GM23338 (cell line): ENCODE measurements around the gene UGT1A10. TPM values are rescaled to one million over a fixed set of nuclear protein-coding genes. Genes with fewer than 3 reads are reported as not detected.
"Not testable (repeated sequence)": the region's sequence is repeated elsewhere in the genome, so short reads cannot be mapped to it uniquely, and the experiment has no call there.

Experiments
- ATAC-seq: fragments of 200-7000 bp; cut with Tn5 transposase; 3 replicates; pipeline ENCODE4 v1.9.1; 2020
- DNase-seq: peaks from one replicate; pipeline ENCODE4 v3.0.0-alpha.2; 2015; ENCODE audit warnings: low spot score
- H2AFZ ChIP-seq: fragments of 200-600 bp; sonication (generic); 2 replicates; pipeline ENCODE4 v1.8.0; 2016; ENCODE audit warnings: antibody characterized with exemption, mild to moderate bottlenecking, moderate library complexity
- H3F3A ChIP-seq: fragments of 200-600 bp; sonication (generic); replicated peaks from 2 replicates; pipeline ENCODE4 v1.8.0; 2017; ENCODE audit warnings: antibody characterized with exemption, mixed run types, low read depth
- H3K27ac ChIP-seq: fragments of 200-600 bp; sonication (generic); 2 replicates; pipeline ENCODE4 v1.6.1; 2016; ENCODE audit warnings: low read depth
- H3K27me3 ChIP-seq: fragments of 200-600 bp; sonication (generic); 2 replicates; pipeline ENCODE4 v1.8.0; 2016; ENCODE audit warnings: mild to moderate bottlenecking, mixed run types, moderate library complexity; ENCODE audit not compliant: insufficient read depth
- H3K36me3 ChIP-seq: fragments of 200-600 bp; sonication (generic); 2 replicates; pipeline ENCODE4 v1.8.0; 2016; ENCODE audit warnings: mild to moderate bottlenecking; ENCODE audit not compliant: insufficient read depth
- H3K4me1 ChIP-seq: fragments of 200-600 bp; sonication (generic); 2 replicates; pipeline ENCODE4 v1.8.0; 2016; ENCODE audit warnings: mild to moderate bottlenecking, moderate library complexity; ENCODE audit not compliant: insufficient read depth
- H3K4me2 ChIP-seq: fragments of 200-600 bp; sonication (generic); 2 replicates; pipeline ENCODE4 v1.7.1; 2017; ENCODE audit warnings: mixed run types
- H3K4me3 ChIP-seq: fragments of 200-600 bp; sonication (generic); 2 replicates; pipeline ENCODE4 v1.6.1; 2016; ENCODE audit warnings: mixed run types
- H3K79me2 ChIP-seq: fragments of 200-600 bp; sonication (generic); replicated peaks from 2 replicates; pipeline ENCODE4 v1.8.0; 2017; ENCODE audit warnings: mild to moderate bottlenecking; ENCODE audit not compliant: insufficient read depth
- H3K9me2 ChIP-seq: fragments of 200-600 bp; sonication (generic); 2 replicates; pipeline ENCODE4 v1.8.0; 2017; ENCODE audit not compliant: insufficient read depth
- H4K20me1 ChIP-seq: fragments of 200-600 bp; sonication (generic); replicated peaks from 2 replicates; pipeline ENCODE4 v1.8.0; 2017; ENCODE audit warnings: mild to moderate bottlenecking; ENCODE audit not compliant: insufficient read depth
- H3K27ac Mint-ChIP-seq: 2 replicates; pipeline ENCODE4 v1.8.0; 2020; ENCODE audit warnings: inconsistent platforms, mild to moderate bottlenecking, moderate library complexity, mixed read lengths
- H3K27me3 Mint-ChIP-seq: 3 replicates; pipeline ENCODE4 v1.8.0; 2022; ENCODE audit warnings: low read depth, mild to moderate bottlenecking, moderate library complexity, mixed read lengths, inconsistent platforms; ENCODE audit not compliant: insufficient read depth, poor library complexity
- H3K36me3 Mint-ChIP-seq: 3 replicates; pipeline ENCODE4 v1.8.0; 2021; ENCODE audit warnings: low read depth, mild to moderate bottlenecking, inconsistent platforms, moderate library complexity, mixed read lengths
- H3K4me1 Mint-ChIP-seq: 3 replicates; pipeline ENCODE4 v1.8.0; 2020; ENCODE audit warnings: mild to moderate bottlenecking, inconsistent platforms, mixed read lengths
- H3K4me3 Mint-ChIP-seq: 3 replicates; pipeline ENCODE4 v1.8.0; 2021; ENCODE audit warnings: moderate library complexity, mild to moderate bottlenecking, inconsistent platforms, mixed read lengths
- H3K9me3 Mint-ChIP-seq: 3 replicates; pipeline ENCODE4 v1.8.0; 2020; ENCODE audit warnings: moderate library complexity, mild to moderate bottlenecking, inconsistent platforms, mixed read lengths
- CREB1 ChIP-seq: fragments of 250-450 bp; sonication (Bioruptor Pico); IDR thresholded peaks from 2 replicates; pipeline ENCODE4 v1.5.0; 2020; ENCODE audit warnings: low read depth, mild to moderate bottlenecking, moderate library complexity
- EZH2 ChIP-seq: fragments of 200-600 bp; sonication (generic); IDR thresholded peaks from one replicate; pipeline ENCODE4 v1.8.0; 2017; ENCODE audit warnings: antibody characterized with exemption, mild to moderate bottlenecking, low read depth; ENCODE audit not compliant: unreplicated experiment
- JUNB ChIP-seq: IDR thresholded peaks from one replicate; pipeline ENCODE4 v1.6.1; 2016; ENCODE audit warnings: antibody characterized with exemption; ENCODE audit not compliant: unreplicated experiment
- NANOG ChIP-seq: IDR thresholded peaks from 2 replicates; pipeline ENCODE4 v1.6.1; 2016; ENCODE audit warnings: antibody characterized with exemption, borderline replicate concordance
- POLR2AphosphoS5 ChIP-seq: IDR thresholded peaks from 2 replicates; pipeline ENCODE4 v1.6.1; 2016; ENCODE audit warnings: antibody characterized with exemption, low read depth
- STAT1 ChIP-seq: IDR thresholded peaks from one replicate; pipeline ENCODE4 v1.6.1; 2016; ENCODE audit warnings: antibody characterized with exemption; ENCODE audit not compliant: unreplicated experiment
- ZNF114 ChIP-seq: fragments of 250-450 bp; sonication (Bioruptor Pico); IDR thresholded peaks from 2 replicates; pipeline ENCODE4 v1.5.0; 2020; ENCODE audit warnings: mild to moderate bottlenecking, moderate library complexity
- ZNF331 ChIP-seq: fragments of 250-450 bp; sonication (Bioruptor Pico); IDR thresholded peaks from 2 replicates; pipeline ENCODE4 v1.5.0; 2020; ENCODE audit warnings: low read depth, mild to moderate bottlenecking, moderate library complexity
- polyA plus RNA-seq: library from polyadenylated mRNA; unstranded; fragments of >200 nt; fragmentation: Nextera tagmentation; extraction: Ambion mirVana; gene quantifications from 2 replicates; pipeline ENCODE4 v1.2.1, GENCODE V29; 2016
- total RNA-seq: library from RNA; depleted of rRNA; stranded (reverse); fragments of >200 nt; shearing (Covaris generic); gene quantifications from 2 replicates; pipeline ENCODE4 v1.2.3, GENCODE V29; 2014
- TF ChIP-seq, protein P1 (sequence below): IDR thresholded peaks from 2 replicates; pipeline ENCODE4 v1.6.1; 2016; ENCODE audit warnings: antibody characterized with exemption
- TF ChIP-seq, protein P2 (sequence below): IDR thresholded peaks from one replicate; pipeline ENCODE4 v1.6.1; 2018; ENCODE audit warnings: antibody characterized with exemption; ENCODE audit not compliant: unreplicated experiment
- TF ChIP-seq, protein P3 (sequence below), 2 experiments: fragments of 200-600 bp in 1 of 2; sonication (generic) in 1 of 2; conservative IDR thresholded peaks; 2 replicates each; pipeline versions ENCODE4 v1.5.1 to v1.6.1; 2016 to 2017; ENCODE audit warnings: antibody characterized with exemption in 2 of 2, low read depth in 2 of 2, mild to moderate bottlenecking in 2 of 2, moderate library complexity in 1 of 2

The UGT1A10 gene
- total and polyA plus RNA-seq, 2 experiments from 2014 or later: not detected

DNA sequence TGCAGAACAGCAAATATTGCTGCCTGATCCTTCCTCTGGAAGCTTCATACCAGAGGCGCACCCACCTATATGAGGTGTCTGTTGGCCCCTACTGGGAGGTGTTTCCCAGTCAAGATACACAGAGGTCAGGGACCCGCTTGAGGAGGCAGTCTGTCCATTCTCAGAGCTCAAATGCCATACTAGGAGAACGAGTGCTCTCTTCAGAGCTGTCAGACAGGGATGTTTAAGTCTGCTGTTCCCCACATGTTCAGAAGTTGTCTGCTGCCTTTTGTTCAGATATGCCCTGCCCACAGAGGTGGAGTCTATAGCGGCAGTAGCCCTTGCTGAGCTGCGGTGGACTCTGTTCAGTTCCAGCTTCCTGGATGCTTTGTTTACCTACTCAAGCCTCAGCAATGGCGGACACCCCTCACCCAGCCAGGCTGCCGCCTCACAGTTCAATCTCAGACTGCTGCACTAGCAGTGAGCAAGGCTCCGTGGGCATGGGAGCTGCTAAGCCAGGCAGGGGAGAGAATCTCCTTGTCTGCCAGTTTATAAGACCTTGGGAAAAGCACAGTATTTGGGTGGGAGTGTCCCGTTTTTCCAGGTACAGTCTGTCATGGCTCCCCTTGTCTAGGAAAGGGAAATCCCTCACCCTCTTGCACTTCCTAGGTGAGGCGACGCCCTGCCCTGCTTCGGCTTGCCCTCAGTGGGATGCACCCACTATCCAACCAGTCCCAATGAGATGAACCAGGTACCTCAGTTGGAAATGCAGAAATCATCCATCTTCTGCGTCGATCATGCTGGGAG is 100.8 kb downstream of the UGT1A10 start:
- H3K4me3 Mint-ChIP-seq, H2AFZ ChIP-seq, H3K4me3 ChIP-seq, H3K27me3 ChIP-seq, H3F3A ChIP-seq, H3K4me1 Mint-ChIP-seq, H3K36me3 ChIP-seq, H3K79me2 ChIP-seq, H3K27ac Mint-ChIP-seq, H3K4me2 ChIP-seq, ATAC-seq, H3K36me3 Mint-ChIP-seq, H3K4me1 ChIP-seq, H3K27ac ChIP-seq, H3K27me3 Mint-ChIP-seq, H4K20me1 ChIP-seq, DNase-seq, H3K9me2 ChIP-seq: not testable (repeated sequence)
- peaks cover 32% of the 10 kb centered on the region for H3K9me3 Mint-ChIP-seq

DNA sequence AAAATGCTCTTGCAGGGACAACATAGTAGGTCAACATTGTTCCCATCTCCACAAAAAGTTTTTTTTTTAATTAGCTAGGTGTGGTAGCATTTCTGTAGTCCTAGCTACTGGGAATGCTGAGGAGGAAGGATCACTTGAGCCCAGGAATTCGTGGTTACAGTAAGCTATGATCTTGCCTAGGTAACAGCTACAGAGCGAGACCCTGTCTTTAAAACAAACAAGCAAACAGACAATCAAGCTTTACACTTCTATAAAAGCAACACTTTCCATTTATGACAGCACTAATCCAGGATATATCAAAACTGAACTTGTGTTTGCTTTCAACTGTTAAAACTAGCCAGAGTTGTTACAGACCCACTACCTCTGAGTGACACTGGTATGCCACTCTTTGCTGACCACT is 104.6 kb downstream of the UGT1A10 start:
- H3K27ac ChIP-seq: no peak overlapping the region
- no peak overlapping the region for H2AFZ ChIP-seq
- H3K36me3 ChIP-seq: no peaks in the 10 kb centered on the region
- no peak overlapping the region for H3K4me2 ChIP-seq
- no peak for DNase-seq
- no peak overlapping the region for H3K4me3 Mint-ChIP-seq
- H3K36me3 Mint-ChIP-seq: peaks cover 6% of the 10 kb centered on the region; the same call in 1 of the 3 replicates
- no peak overlapping the region for H3K27ac Mint-ChIP-seq
- H3K9me2 ChIP-seq: peaks cover 4% of the 10 kb centered on the region; the same call in 1 of the 2 replicates
- H3K4me1 ChIP-seq: no peaks in the 10 kb centered on the region
- no peaks in the 10 kb centered on the region for H3F3A ChIP-seq
- no peak for ATAC-seq
- H3K9me3 Mint-ChIP-seq: peaks cover 37% of the 10 kb centered on the region
- H4K20me1 ChIP-seq: no peaks in the 10 kb centered on the region
- no peak overlapping the region for H3K4me3 ChIP-seq
- H3K79me2 ChIP-seq: no peaks in the 10 kb centered on the region
- H3K27me3 Mint-ChIP-seq: peaks cover 4% of the 10 kb centered on the region
- H3K4me1 Mint-ChIP-seq: no peaks in the 10 kb centered on the region
- H3K27me3 ChIP-seq: no peaks in the 10 kb centered on the region
- TF ChIP-seq, protein P1, sequence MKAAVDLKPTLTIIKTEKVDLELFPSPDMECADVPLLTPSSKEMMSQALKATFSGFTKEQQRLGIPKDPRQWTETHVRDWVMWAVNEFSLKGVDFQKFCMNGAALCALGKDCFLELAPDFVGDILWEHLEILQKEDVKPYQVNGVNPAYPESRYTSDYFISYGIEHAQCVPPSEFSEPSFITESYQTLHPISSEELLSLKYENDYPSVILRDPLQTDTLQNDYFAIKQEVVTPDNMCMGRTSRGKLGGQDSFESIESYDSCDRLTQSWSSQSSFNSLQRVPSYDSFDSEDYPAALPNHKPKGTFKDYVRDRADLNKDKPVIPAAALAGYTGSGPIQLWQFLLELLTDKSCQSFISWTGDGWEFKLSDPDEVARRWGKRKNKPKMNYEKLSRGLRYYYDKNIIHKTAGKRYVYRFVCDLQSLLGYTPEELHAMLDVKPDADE: no peak
- TF ChIP-seq CREB1: no peak
- no peak for TF ChIP-seq ZNF331 (CRISPR knock-in tag)
- TF ChIP-seq STAT1: no peak
- TF ChIP-seq, protein P2, sequence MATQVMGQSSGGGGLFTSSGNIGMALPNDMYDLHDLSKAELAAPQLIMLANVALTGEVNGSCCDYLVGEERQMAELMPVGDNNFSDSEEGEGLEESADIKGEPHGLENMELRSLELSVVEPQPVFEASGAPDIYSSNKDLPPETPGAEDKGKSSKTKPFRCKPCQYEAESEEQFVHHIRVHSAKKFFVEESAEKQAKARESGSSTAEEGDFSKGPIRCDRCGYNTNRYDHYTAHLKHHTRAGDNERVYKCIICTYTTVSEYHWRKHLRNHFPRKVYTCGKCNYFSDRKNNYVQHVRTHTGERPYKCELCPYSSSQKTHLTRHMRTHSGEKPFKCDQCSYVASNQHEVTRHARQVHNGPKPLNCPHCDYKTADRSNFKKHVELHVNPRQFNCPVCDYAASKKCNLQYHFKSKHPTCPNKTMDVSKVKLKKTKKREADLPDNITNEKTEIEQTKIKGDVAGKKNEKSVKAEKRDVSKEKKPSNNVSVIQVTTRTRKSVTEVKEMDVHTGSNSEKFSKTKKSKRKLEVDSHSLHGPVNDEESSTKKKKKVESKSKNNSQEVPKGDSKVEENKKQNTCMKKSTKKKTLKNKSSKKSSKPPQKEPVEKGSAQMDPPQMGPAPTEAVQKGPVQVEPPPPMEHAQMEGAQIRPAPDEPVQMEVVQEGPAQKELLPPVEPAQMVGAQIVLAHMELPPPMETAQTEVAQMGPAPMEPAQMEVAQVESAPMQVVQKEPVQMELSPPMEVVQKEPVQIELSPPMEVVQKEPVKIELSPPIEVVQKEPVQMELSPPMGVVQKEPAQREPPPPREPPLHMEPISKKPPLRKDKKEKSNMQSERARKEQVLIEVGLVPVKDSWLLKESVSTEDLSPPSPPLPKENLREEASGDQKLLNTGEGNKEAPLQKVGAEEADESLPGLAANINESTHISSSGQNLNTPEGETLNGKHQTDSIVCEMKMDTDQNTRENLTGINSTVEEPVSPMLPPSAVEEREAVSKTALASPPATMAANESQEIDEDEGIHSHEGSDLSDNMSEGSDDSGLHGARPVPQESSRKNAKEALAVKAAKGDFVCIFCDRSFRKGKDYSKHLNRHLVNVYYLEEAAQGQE: no peak
- TF ChIP-seq NANOG: no peak
- no peak for TF ChIP-seq POLR2AphosphoS5
- no peak for TF ChIP-seq EZH2
- TF ChIP-seq ZNF114 (CRISPR knock-in tag): no peak
- TF ChIP-seq JUNB: no peak
- TF ChIP-seq, protein P3, sequence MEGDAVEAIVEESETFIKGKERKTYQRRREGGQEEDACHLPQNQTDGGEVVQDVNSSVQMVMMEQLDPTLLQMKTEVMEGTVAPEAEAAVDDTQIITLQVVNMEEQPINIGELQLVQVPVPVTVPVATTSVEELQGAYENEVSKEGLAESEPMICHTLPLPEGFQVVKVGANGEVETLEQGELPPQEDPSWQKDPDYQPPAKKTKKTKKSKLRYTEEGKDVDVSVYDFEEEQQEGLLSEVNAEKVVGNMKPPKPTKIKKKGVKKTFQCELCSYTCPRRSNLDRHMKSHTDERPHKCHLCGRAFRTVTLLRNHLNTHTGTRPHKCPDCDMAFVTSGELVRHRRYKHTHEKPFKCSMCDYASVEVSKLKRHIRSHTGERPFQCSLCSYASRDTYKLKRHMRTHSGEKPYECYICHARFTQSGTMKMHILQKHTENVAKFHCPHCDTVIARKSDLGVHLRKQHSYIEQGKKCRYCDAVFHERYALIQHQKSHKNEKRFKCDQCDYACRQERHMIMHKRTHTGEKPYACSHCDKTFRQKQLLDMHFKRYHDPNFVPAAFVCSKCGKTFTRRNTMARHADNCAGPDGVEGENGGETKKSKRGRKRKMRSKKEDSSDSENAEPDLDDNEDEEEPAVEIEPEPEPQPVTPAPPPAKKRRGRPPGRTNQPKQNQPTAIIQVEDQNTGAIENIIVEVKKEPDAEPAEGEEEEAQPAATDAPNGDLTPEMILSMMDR (conservative IDR thresholded peaks at IDR 0.05; ENCODE audit: low read depth in 2 of 2): no peak
